ENCODE results near the gene KLHL11.
"Not testable (repeated sequence)": the region's sequence is repeated elsewhere in the genome, so short reads cannot be mapped to it uniquely, and the experiment has no call there.

Gene KLHL11

GRCh38 chr17:41888332-41888965 lies 23.2 kb upstream of the KLHL11 start:
- no peak for DNase-seq

GRCh38 chr17:41885733-41886132 lies 20.5 kb upstream of the KLHL11 start:
- DNase-seq, result no peak

GRCh38 chr17:41882756-41883155 lies 17.5 kb upstream of the KLHL11 start:
- DNase-seq, result no peak

- no peak for DNase-seq
Observed at GRCh38 chr17:41880130-41880529, 14.9 kb upstream of the KLHL11 start.

GRCh38 chr17:41874293-41874670 lies 9.1 kb upstream of the KLHL11 start:
- DNase-seq, result not testable (repeated sequence)

GRCh38 chr17:41873559-41874292 lies 8.5 kb upstream of the KLHL11 start:
- DNase-seq, result no peak

GRCh38 chr17:41871789-41872188 lies 6.6 kb upstream of the KLHL11 start:
- DNase-seq, result no peak

- DNase-seq, result no peak
Observed at GRCh38 chr17:41870627-41871026, 5.4 kb upstream of the KLHL11 start.

- no peak for DNase-seq
Observed at GRCh38 chr17:41870097-41870496, 4.9 kb upstream of the KLHL11 start.

GRCh38 chr17:41869426-41869825 lies 4.2 kb upstream of the KLHL11 start:
- no peak for DNase-seq

- no peak for DNase-seq
Observed at GRCh38 chr17:41868568-41868967, 3.3 kb upstream of the KLHL11 start.

- DNase-seq, result no peak
Observed at GRCh38 chr17:41865596-41865893, 322 bp upstream of the KLHL11 start.

- no peak for DNase-seq
Observed at GRCh38 chr17:41864498-41864835, 756 bp downstream of the KLHL11 start.

- no peak for DNase-seq
Observed at GRCh38 chr17:41863074-41863848, 2.0 kb downstream of the KLHL11 start.

- DNase-seq, result no peak
Observed at GRCh38 chr17:41860254-41860931, 4.8 kb downstream of the KLHL11 start.

- DNase-seq, result not testable (repeated sequence)
Observed at GRCh38 chr17:41851382-41851781, 13.8 kb downstream of the KLHL11 start.

- DNase-seq, result no peak
Observed at GRCh38 chr17:41849251-41849990, 15.8 kb downstream of the KLHL11 start.

- DNase-seq, result no peak
Observed at GRCh38 chr17:41848788-41849187, 16.4 kb downstream of the KLHL11 start.

GRCh38 chr17:41844971-41845370 lies 20.3 kb downstream of the KLHL11 start:
- no peak for DNase-seq

GRCh38 chr17:41840781-41841180 lies 24.4 kb downstream of the KLHL11 start:
- DNase-seq, result not testable (repeated sequence)

- DNase-seq, result not testable (repeated sequence)
Observed at GRCh38 chr17:41839448-41839847, 25.8 kb downstream of the KLHL11 start.

GRCh38 chr17:41837761-41838538 lies 27.3 kb downstream of the KLHL11 start, which contains the start of gene KLHL10:
Gene KLHL10 (plus strand): TSS chr17:41837825. CDS start chr17:41837933, 108 bp downstream.
- no peak for DNase-seq
